NCI-H128 (cell line): ENCODE measurements around the gene VSTM2L.
A peak's percentile ranks its signal among the peaks of the same experiment; 100 is the strongest.

Source experiments
- DNase-seq: peaks from one replicate; lab custom pipeline; 2025; ENCODE audit not compliant: unreplicated experiment; lab: John Stamatoyannopoulos, UW

Gene VSTM2L

DNA sequence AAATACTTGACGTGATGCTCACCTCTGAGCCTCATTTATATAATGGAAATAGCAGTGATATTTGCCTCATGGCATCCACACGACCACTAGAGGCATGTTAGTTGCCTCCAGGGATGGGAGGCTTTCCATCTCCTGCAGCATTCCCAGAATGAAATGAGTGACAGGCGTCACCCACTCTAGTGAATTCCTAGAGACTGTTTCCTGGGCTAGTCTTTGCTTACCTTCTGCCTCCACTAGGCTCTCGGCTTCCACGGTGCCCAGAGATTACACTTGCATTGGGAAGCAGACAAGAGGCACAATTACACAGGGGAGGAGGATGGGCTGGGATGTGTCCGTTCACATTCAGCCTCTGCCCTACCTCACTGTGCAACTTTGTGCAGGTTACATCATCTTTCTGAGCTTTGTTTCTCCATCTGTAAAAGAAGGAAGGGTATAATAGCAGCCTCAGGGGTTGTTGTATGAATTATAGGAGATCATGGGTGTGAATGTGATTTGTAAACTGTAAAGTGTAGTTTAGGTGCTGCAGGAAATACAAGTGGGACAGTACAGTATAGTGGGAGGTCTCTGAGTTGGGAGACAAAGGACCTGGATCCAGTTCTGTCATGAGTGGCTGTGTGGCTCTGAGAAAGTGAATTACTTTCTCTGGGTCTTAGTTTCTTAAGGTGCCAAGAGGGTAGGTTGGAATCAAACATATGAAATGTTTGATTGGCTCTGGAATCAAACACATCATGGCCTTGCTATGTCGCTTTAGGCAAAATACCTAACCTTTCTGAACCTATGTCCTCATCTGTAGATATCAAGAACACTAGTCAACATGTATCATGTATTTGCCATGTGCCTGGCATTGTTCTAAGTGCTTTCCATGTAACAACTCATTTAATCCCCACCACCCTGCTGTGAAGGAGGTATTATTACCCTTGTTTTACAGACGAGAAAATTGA, 3.6 kb upstream of the VSTM2L start:
- no peak for DNase-seq

DNA sequence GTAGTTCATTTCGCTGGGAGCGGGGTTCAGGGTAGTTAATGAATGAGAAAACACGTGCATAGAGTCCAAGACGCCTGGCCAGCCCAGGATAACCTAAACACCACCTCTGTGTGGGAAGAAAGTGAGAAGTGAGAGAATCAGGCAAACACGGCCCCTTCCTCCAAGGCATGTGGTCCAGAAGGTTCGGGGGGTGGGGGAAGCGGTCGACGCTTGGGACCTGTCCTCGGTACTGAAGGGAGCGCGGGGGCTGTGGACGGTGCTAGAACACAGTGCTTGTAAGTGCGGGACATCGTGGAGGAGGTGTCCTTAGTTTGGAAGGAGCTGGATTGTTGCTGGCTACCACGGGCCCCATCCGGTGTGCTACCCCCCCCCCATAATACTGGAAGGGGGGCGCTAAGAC, 1.7 kb upstream of the VSTM2L start:
- no peak for DNase-seq

DNA sequence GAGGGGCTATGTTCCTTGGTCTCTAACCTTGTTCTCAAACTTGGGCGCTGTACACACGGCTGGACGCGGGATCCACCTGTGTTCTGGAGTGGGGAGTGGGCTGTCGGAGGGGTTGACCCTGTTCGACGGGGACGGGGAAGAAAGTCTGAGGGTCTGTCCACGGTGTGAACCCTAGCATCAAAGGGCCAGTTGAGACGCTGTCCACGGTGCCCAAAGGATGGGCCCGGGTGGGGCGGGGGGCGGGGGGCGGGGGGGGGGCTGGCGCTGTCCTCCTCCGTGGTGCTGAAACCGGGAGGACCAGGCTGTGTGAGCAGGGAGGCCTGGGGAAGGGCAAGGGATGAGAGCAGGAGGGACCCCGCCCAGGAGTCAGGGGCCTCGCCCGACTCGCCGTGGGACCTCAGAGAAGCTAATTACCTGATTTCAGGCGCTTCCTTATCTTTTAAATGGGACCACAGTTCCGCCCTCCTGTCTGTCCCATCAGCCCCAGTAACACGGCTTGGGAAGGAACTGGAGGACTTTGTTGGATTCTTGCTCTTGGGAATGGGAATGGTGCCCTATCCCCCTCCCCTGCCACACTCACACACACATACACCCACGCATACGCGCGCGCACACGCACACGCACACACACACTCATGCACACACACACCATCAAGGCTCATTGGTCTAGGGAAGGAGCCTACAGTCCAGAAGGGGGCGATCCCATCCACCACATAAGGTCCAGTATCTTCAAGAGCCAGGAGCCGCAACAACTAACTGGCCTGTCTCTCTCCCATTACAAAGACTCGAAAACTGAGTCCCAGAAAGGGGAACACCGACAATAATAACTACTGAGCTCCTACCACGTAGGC, 1.0 kb upstream of the VSTM2L start:
- peak; percentile 7 for DNase-seq

DNA sequence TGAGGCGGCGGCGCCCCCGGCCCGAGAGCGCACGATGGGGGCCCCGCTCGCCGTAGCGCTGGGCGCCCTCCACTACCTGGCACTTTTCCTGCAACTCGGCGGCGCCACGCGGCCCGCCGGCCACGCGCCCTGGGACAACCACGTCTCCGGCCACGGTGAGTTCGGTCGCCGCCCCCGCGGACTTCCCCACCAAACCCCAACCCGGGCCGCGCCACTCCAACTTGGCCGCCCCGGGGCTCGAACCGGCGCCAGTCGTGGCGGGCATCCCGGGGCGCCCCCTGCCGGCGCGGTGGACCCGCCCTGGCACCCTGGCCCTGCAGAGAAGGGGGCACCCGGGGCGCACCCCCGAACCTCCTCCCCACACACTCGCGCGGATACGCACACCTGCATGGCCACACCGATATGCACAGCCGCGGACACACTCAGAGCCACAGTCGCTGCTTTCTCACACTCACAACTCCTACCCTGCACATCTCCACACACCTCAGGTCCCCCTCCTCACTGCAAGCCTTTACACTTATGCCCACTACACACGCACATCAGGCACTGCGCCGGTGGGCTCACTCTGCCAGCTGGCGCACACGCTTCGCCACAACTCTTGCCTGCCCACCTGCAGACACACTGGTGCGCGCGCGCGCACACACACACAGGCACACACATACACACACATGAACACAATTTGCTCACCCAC, 535 bp downstream of the VSTM2L start:
- no peak for DNase-seq

DNA sequence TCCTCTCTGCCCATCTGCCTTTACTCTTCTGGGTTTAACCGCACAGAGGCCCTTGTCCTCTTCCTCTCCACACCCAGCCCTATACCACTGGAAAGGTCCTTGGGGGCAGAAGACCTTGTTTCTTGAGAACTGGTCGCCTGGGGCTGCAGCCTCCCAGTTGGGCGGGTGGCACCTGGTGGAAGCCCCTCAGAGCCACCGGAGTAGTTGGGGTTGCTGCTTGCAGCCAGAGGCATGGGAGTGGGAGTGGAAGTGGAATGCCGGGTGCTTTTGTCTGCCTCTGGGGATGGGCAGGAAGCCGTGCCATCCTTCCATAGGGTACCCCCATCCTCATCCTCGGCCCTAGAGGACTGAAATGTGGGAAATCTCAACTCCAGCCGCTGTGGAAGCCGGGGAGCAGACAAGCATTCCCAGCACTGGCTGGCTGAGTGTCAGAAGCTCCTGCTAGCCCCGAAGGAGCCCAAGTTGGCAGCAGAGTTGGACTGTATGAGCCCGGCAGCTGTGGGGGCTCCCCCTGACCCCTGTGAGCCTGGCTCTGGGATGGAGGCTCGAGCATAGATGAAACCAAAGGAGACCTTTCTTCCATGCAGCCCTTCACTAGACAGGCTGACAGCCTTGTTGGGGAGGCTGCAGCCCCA, 1.2 kb downstream of the VSTM2L start:
- DNase-seq: no peak

DNA sequence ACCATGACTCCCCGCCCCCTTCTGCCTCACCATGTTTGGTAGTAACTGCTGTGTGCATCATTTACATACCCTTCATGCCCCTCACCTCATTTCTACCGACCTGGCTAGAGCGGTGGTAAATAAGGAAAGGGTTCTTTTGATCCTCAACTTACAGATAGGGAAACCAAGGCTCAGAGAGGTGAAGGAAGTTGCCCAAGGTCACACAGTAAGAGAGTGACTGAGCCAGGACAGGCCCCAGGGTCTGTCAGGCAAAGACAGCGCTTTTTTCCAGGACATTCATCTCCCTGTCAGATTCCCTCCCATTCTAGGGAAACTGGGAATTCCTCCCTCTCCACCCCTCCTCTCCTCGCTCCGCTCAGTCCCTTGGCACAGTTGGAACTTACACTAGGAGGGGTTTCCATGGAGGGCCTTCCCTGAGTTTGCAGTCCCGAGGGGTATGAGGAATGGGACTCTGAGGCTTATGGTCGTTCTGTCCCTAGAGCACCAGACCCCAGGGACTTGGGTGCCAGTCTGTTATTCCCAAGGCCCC, 2.0 kb downstream of the VSTM2L start:
- no peak for DNase-seq

DNA sequence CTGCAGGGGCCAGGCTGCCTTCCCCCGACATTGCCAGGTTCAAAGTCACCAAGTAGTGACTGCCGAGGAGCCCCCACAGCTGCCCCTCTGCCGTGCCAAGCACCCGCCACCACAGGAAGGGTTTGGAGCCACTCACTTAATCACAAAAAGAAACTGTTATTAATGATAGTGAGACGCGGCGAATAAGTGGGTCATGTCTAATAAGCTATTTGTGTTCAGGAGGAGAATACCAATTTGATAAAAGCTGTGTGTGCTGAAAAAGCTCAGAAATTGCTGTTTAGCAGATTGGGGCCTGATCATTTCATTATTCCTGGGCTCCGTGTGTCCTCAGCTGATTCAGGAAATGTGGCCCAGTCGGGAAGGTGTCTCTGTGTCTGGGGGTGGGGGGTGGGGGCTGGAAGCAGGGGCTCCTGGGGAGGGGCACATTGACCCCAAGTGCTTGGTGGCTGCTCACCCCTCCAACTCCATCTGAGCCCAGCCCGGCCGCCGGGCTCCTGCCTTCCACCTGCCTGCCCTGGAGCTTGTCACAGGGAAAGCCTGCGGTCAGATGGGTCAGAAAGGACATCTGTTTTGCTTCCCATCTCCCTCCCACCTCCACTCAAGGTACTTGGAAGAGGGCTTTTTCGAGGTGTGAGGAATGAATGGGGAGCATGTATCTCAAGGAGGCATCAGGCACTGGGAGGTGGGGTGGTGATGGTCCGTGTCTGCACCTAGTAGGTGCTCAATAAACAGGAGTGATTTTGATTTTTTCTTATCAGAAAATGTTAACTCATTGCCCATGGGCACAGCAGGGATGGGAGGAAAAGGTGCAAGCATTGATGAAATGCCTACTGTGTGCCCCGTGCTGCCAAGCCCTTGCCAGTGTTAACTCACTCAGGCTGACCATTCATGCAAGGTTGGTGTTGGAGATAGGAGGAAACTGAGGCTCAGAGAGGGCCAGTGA, 3.0 kb downstream of the VSTM2L start:
- DNase-seq: no peak

DNA sequence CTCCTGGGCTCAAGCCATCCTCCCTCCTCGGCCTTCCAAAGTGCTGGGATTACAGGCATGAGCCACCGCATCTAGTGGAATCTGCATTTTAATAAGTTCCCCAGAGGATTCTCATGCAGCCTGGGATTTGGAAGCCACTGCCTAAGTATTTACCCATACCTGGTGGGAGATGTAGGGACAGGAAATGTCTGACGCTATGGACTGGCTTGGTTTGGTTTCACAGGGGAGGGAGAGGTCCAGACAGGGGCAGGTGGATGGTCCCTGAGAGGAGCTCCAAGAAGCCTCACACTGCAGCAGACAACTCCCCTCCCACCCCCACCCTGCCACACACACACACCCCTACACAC, 4.4 kb downstream of the VSTM2L start:
- no peak for DNase-seq

DNA sequence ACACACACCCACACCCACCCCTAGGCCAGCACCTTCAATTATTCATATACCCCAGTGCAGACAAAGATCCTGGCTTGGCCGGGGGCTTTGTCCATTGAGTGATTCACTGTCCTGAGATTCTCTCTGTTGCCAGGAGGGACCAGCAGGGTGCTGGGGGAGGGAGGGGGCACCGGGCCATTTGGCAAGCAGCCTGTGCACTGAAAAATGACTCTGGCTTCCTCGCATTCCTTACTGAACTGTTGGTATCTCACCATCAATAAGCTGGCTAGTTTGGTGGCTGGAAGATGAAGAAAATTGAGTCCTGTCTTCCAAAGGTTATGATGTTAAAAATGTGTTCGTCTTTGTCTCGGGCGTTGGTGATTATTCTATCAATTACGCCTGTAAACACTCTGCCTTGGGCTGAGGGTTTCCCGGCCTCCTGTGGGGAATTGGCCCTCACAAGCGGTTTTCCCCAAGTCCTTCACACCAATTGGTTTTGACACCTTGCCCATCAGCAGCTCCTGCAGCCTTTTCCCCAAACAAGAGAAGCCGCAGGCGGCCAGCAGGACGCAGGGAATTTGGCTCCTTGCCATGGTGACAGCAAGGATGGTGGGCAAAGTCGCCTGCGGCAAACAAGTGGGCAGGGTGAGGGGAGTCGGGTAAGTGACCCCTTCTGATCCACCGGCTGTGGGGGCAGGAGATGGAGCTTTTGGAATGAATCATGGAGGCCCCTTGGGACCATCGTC, 4.9 kb downstream of the VSTM2L start:
- peak; percentile 34 for DNase-seq

DNA sequence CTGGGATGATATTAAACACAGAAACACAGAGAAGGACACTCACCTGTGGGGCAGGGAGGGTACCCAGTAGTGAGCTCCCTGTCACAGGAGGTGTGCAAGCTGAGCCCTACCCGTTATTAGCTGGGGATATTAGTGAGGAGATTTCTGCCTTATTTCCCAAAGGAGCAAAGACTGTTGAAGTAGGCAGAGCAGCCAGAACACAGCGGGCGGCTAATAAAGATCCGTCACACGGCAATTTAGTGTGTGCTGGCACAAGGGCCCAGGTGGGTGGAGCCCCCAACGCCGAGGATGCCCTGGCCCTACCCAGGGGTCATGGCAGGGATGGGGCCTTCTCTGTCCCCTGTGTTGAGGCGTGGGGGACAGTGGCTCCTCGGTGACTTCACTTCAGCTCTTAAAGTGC, 8.3 kb downstream of the VSTM2L start:
- DNase-seq: no peak

DNA sequence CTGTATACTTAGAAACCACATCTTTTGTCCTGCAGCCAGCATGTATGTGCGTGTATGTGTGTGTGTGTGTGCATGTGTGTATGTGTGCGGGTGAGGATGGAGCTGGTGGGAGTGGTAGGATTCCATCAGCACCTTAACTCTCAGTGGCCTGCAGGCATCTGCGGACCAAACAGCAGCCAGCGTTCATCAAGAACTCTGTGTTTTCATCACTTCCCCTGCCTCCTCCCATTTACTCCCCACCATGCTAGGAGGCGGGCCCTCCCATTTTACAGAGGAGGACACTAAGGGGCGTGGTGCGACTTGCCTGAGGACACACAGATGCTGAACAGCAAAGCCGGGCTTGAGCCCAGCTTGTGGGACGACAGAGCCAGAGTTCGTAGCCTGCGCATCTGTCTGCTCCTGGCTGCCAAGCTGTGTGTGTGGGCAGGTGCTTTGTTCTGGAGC, 8.9 kb downstream of the VSTM2L start:
- no peak for DNase-seq

DNA sequence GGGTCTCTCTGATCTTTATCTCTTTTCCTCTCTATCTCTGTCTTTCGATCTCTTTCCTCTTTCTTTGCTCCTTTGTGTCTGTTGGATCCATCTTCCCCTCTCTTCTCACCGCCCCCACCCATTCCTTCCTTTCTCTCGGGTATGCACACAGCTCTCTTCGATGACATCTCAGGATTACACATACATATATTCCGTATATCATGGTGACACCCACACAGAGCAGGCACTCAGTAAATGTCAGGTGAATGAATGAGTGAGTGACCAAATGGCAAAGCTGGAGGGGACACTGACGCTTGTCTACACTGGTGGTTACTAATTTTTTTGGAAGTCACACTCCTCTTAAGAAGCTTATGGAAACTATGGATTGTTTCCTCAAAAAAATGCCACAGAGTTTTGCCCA, 9.9 kb downstream of the VSTM2L start:
- no peak for DNase-seq

DNA sequence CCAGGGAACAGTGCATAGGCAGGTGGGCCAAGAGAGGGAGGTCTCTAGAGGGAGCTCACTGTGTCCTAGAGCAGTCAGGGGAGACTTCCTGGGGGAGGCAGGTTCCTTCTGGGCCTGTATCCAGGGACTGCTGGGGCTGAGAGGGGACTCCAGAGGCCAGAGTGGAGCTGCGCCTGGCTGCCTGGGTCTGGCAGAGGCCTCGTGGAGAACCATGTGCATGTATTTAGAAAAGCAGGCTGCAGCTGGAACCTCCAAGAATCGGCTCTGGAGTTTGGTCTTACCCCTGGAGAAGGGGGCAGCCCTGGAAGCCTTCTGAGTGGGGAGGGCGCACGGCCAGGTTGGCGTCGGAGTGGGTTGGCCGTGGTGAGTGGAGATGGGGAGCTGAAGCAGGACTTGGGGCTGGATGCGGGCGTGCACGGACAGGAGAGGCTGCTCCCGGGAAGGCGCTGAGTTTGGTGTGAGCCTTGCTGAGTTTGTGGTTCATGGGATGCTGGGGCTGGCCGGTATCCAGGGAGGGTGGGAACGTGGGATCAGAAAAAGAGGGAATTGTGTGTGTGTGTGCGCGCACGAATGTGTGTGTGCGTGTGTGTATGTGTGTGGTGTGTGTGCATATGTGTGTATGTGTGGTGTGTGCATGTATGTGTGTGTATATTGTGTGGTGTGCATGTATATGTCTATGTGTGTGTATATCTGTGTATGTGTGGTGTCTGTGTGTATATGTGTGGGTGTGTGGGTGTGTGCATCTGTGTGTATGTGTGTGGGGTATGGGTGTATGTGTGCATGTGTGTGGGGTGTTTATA, 10.8 kb downstream of the VSTM2L start:
- DNase-seq: no peak

DNA sequence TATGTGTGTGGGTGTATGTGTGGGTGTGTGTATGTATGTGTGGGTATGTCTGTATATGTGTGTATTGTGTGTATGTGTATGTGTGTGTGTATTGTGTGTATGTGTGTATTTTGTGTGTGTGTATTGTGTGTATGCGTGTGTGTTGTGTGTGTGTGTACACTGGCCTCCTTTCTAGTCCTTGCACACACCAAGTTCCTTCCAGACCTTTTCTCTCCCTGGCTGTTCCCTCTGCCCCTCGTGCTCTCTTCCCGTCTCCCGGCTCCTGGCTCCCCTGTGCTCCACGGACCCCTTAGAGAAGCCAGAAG, 11.4 kb downstream of the VSTM2L start:
- no peak for DNase-seq

DNA sequence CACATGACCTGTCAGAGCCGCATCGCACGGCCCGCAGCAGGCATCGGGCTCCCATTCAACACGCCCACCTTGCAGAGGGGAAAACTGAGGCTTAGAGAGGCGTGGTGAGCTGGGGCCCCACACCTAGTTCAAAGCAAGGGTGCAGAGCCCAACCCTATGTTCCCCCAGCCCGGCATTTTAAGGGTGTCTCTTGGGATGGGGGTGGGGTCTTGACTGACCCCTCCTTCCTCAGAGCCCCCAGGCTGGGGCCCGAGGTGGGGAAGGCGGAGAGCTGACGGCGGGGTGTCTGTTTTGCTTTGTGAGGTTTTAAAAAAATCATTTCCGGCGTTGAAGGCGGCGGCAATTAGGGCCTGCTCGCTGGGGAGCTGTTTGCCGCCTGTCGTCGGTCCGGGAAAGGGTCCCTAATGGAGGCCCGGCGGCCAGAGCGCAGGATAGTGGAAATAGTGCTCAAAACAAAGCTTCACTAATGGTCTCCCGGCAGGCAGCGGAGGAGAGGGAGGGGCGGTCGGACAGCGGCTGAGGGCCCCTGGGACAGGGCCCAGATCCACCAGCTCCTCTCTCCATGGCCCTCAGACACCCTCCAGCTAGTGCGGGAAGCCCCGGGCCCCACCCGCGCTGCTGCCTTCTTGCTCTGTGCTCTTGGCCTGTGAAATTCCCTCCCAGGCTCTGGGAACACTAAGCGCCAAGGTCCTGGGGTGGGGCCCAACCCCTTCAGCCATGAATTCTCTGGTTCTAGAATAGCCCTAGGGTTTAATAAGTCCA, 11.9 kb downstream of the VSTM2L start:
- no peak for DNase-seq

DNA sequence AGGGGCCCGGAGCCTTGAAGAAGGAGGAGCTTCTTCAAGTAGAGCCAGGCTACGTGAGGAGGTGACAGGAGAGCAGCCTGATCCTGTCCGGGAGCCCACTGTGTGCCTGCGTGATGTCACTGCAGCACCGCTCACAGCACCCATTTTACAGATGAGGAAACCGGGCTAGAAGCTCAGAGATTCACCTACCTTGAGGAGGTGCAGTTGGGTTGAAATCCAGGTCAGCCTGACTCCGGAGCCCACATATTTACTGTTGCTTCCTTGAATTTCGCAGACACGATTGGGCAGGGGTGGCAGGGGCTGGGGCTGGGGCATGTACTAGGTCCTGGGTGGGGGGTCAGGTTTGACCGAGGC, 12.5 kb downstream of the VSTM2L start:
- no peak for DNase-seq

DNA sequence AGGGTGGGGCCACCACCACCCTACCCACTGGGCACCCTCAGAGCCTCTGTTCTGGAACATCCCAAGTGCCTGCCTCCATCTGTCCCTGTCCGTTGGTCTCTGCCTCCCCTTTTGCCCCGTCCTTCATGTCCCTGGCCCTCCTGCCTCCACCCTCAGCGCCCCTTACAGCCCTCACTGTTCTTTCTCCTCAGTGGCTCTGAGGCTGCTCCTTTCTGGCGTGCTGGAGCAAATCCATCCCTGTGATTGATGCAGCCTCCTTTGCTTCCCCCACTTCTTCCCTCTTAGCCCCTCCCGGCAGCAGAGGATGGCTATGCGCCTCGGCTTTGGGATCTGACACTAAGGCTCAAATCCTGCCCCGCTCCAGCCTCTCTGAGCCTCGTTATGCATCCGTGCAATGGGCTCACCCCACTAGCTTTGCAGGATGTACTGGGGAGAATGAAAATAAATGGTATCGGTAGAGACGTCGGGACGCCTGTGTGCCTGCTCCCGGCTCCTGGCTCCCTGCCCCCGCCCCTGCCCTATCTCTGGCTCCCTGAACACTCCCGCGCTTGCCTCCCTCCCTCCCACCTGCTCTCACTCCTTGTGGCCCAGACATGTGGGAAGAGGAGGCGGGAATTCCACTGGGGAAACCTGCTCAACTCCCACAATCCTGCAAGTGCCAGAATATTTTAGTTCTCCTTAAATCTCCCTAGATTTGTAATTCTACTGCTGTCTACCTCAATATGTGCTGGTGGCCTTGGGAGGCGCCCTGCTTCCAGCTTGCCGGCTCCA, 13.1 kb downstream of the VSTM2L start:
- DNase-seq: no peak
